ENCODE data around the gene PLEKHM3. TPM values are rescaled to one million over a fixed set of nuclear protein-coding genes. Genes with fewer than 3 reads are reported as not detected.

PLEKHM3 gene
- total and polyA plus RNA-seq, 7 donors = 1.2 to 47.9 (median 29.1) TPM

DNA sequence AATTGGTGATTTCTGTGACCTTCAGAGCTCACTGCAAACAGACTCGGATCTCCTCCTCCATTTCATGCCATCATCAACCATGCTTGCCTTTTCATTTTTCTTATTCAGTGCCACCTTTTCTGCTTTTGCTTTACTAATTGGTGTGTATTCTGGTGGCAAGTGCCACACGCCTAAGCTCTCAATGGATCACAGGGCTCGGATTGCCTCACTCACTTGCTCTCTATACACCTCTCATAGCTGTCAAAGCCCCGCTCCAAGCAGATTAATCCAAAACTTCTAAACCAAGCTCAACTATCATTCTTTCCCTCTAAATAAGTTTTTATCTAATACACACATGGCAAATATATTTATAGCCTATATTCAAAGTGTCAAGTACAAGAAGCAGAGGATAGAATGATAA is 86.4 kb downstream of the PLEKHM3 start:
- intact Hi-C loops (cut with DNase I) = no loop called here
- no peak for DNase-seq
- no peaks in the 10 kb centered on the region for H3K9me3 ChIP-seq
- H3K4me1 ChIP-seq = peaks cover 0 to 28% (median 6%) of the 10 kb centered on the region in 4 donors
- 54 to 87% methylated on average over 4 of the region's 4 CpGs for WGBS, 2 donors
- no peaks in the 10 kb centered on the region for H3K36me3 ChIP-seq
- TF ChIP-seq, protein P1, sequence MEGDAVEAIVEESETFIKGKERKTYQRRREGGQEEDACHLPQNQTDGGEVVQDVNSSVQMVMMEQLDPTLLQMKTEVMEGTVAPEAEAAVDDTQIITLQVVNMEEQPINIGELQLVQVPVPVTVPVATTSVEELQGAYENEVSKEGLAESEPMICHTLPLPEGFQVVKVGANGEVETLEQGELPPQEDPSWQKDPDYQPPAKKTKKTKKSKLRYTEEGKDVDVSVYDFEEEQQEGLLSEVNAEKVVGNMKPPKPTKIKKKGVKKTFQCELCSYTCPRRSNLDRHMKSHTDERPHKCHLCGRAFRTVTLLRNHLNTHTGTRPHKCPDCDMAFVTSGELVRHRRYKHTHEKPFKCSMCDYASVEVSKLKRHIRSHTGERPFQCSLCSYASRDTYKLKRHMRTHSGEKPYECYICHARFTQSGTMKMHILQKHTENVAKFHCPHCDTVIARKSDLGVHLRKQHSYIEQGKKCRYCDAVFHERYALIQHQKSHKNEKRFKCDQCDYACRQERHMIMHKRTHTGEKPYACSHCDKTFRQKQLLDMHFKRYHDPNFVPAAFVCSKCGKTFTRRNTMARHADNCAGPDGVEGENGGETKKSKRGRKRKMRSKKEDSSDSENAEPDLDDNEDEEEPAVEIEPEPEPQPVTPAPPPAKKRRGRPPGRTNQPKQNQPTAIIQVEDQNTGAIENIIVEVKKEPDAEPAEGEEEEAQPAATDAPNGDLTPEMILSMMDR (IDR thresholded peaks at IDR 0.05) = no peak
- no peak for TF ChIP-seq POLR2A (IDR thresholded peaks at IDR 0.05)
- no peak for TF ChIP-seq EP300 (IDR thresholded peaks at IDR 0.05)
- no peak for TF ChIP-seq POLR2AphosphoS5 (IDR thresholded peaks at IDR 0.05)
- H3K27me3 ChIP-seq = no peaks in the 10 kb centered on the region
- H3K4me3 ChIP-seq = no peak overlapping the region
- no peak overlapping the region for H3K27ac ChIP-seq

DNA sequence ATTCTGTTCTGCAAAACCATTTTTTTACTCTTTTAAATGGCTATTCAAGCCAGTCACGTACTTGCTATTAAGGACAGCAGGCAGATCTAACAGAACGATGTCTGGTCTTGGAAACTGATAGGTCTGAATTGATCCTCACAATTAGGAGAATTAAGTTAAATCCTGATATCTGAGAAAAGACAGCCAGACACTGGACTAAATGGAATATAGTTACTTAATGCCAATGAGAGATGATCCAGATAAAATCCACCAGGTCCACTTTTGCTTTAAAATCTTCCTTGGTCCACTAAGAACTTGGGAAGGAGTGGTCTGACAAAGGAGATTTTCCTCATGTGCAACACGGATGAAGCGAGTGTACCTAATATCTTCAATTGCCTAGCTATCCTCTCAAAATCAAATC is 86.9 kb downstream of the PLEKHM3 start:
- 92 to 94% methylated on average over 4 of the region's 4 CpGs for WGBS, 2 donors
- no peaks in the 10 kb centered on the region for H3K27me3 ChIP-seq
- H3K4me3 ChIP-seq = no peak overlapping the region
- no peaks in the 10 kb centered on the region for H3K36me3 ChIP-seq
- DNase-seq = no peak
- TF ChIP-seq, protein P1 (IDR thresholded peaks at IDR 0.05) = no peak
- TF ChIP-seq POLR2AphosphoS5 (IDR thresholded peaks at IDR 0.05) (no peak), POLR2A (IDR thresholded peaks at IDR 0.05) (no peak), EP300 (IDR thresholded peaks at IDR 0.05) (no peak)
- intact Hi-C loops (cut with DNase I) = no loop called here
- H3K9me3 ChIP-seq = no peaks in the 10 kb centered on the region
- H3K4me1 ChIP-seq = peaks cover 0 to 32% (median 9%) of the 10 kb centered on the region in 4 donors
- no peak overlapping the region for H3K27ac ChIP-seq

DNA sequence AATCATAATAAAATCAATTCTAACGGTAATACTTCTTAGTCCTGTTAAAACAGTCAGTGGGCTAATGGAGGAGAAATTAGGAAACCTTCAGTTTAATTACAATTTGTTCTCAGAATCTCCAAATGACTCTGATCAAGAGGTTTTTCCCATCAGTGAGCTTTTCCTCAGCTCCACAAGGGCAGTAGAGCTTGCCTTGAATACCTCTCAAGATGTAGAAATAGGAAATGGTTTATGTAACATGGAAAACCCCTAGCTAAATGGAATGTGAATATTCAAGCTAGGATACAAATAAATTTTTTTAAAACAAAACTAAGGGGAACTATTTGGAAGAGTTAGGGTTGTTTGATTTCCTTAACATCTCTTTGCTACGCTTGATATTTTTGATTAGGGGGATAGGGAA is 87.5 kb downstream of the PLEKHM3 start:
- no peaks in the 10 kb centered on the region for H3K36me3 ChIP-seq
- intact Hi-C loops (cut with DNase I) = no loop called here
- no peak for DNase-seq

DNA sequence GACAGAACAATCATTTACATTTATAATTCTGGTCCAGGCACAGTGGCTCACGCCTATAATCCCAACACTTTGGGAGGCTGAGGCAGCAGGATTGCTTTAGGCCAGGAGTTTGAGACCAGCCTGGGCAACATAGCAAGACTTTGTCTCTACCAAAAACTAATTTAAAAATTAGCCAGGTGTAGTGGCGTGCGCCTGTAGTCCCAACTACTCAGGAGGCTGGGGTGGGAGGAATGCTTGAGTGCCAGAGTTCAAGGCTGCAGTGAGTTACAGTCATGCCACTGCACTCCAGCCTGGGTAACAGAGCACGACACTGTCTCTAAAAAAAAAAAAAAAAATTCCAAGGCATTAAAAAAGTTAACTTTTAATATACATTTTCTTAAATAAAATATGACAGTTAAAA is 88.1 kb downstream of the PLEKHM3 start:
- H3K27me3 ChIP-seq = no peaks in the 10 kb centered on the region
- DNase-seq = no peak
- no peaks in the 10 kb centered on the region for H3K36me3 ChIP-seq
- 50 to 89% methylated on average over 4 of the region's 4 CpGs for WGBS, 2 donors
- H3K27ac ChIP-seq = no peak overlapping the region
- no peak for TF ChIP-seq POLR2AphosphoS5 (IDR thresholded peaks at IDR 0.05)
- TF ChIP-seq POLR2A (IDR thresholded peaks at IDR 0.05) = no peak
- TF ChIP-seq, protein P1 (IDR thresholded peaks at IDR 0.05) = no peak
- TF ChIP-seq EP300 (IDR thresholded peaks at IDR 0.05) = no peak
- H3K9me3 ChIP-seq = no peaks in the 10 kb centered on the region
- peaks cover 0 to 41% (median 15%) of the 10 kb centered on the region in 4 donors for H3K4me1 ChIP-seq
- intact Hi-C loops (cut with DNase I) = no loop called here
- no peak overlapping the region for H3K4me3 ChIP-seq

More for the DNA sequence above, 87.5 kb downstream of the PLEKHM3 start:
- Histone ChIP-seq H3K27ac (peak overlapping the region in 1 of 4 donors; percentile 16), H3K27me3 (no peaks in the 10 kb centered on the region), H3K9me3 (no peaks in the 10 kb centered on the region), H3K4me3 (no peak overlapping the region), H3K4me1 (peaks cover 0 to 37% (median 15%) of the 10 kb centered on the region in 4 donors)
- WGBS, 2 donors = 54 to 73% methylated on average over 2 of the region's 2 CpGs
- TF ChIP-seq EP300 (IDR thresholded peaks at IDR 0.05) = no peak
- TF ChIP-seq POLR2A (IDR thresholded peaks at IDR 0.05) = no peak

DNA sequence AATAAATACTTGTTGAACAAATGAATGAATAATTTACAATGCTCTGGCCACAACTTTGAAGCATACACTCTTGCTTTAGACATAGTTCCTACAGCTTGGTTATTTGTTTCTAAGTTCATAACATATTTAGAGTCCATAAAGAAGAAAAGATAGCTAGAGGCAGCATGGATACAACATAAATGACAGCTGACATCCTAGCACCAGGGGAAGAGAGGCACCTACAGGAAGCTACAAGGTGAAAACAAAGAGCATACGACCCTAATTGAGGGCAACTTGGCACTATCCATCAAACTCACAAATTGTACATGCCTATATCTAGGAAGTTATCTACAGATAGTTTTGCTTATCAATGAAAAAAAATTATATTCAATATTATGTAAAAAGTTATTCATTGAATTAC is 88.9 kb downstream of the PLEKHM3 start:
- Histone ChIP-seq H3K27me3 (no peaks in the 10 kb centered on the region), H3K27ac (no peak overlapping the region), H3K4me1 (peaks cover 0 to 48% (median 23%) of the 10 kb centered on the region in 4 donors), H3K36me3 (no peaks in the 10 kb centered on the region), H3K9me3 (no peaks in the 10 kb centered on the region), H3K4me3 (no peak overlapping the region)
- 18 to 61% methylated on average over 1 of the region's 1 CpG for WGBS, 2 donors
- intact Hi-C loops (cut with DNase I) = no loop called here
- TF ChIP-seq POLR2AphosphoS5 (IDR thresholded peaks at IDR 0.05) (no peak), EP300 (IDR thresholded peaks at IDR 0.05) (no peak), POLR2A (IDR thresholded peaks at IDR 0.05) (no peak)
- TF ChIP-seq, protein P1 (IDR thresholded peaks at IDR 0.05) = no peak
- no peak for DNase-seq
